ENCODE measurements around the gene HVCN1. TPM values are rescaled to one million over a fixed set of nuclear protein-coding genes. Genes with fewer than 3 reads are reported as not detected.

The HVCN1 gene
- total and polyA plus RNA-seq, 2 donors (not counting 1 experiment from before 2014, with no cell fraction given): 216 to 422 TPM

- ATAC-seq (ENCODE audit: low read depth) (no peak), DNase-seq (no peak)
- TF ChIP-seq, protein P1, sequence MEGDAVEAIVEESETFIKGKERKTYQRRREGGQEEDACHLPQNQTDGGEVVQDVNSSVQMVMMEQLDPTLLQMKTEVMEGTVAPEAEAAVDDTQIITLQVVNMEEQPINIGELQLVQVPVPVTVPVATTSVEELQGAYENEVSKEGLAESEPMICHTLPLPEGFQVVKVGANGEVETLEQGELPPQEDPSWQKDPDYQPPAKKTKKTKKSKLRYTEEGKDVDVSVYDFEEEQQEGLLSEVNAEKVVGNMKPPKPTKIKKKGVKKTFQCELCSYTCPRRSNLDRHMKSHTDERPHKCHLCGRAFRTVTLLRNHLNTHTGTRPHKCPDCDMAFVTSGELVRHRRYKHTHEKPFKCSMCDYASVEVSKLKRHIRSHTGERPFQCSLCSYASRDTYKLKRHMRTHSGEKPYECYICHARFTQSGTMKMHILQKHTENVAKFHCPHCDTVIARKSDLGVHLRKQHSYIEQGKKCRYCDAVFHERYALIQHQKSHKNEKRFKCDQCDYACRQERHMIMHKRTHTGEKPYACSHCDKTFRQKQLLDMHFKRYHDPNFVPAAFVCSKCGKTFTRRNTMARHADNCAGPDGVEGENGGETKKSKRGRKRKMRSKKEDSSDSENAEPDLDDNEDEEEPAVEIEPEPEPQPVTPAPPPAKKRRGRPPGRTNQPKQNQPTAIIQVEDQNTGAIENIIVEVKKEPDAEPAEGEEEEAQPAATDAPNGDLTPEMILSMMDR (IDR thresholded peaks at IDR 0.05): no peak
- no peak for TF ChIP-seq EZH2 (IDR thresholded peaks at IDR 0.05; ENCODE audit: borderline replicate concordance, insufficient read depth, low read depth, low read length, poor library complexity, severe bottlenecking)
- Mint-ChIP-seq H3K9me3 (ENCODE audit: insufficient read depth) (no peaks in the 10 kb centered on the region), H3K4me3 (peak overlapping the region; percentile 99), H3K27me3 (no peaks in the 10 kb centered on the region), H3K27ac (peak overlapping the region; percentile 76), H3K4me1 (peaks cover 73% of the 10 kb centered on the region)
- POLR2A ChIA-PET: interaction anchor here (0.6 to 0.9 kb wide), 4 partner anchors 8 to 74 kb away, joined by 3 to 4 read pairs (median 4); no protein-coding TSS in a partner anchor
- Histone ChIP-seq H4K20me1 (ENCODE audit: control insufficient read depth, insufficient read depth, low read length, poor library complexity, severe bottlenecking) (peaks cover 71% of the 10 kb centered on the region), H3K36me3 (replicated peaks in 1 of 2; ENCODE audit: control extremely low read depth in 1 of 2, control insufficient read depth in 1 of 2, extremely low read depth in 1 of 2, insufficient read depth in 2 of 2, low read length in 1 of 2) (peaks cover 4 to 83% of the 10 kb centered on the region in 2 experiments), H3K27me3 (replicated peaks in 1 of 4; ENCODE audit: control extremely low read depth in 1 of 4, control insufficient read depth in 3 of 4, insufficient read depth in 4 of 4, low read length in 3 of 4) (no peaks in the 10 kb centered on the region), H3K4me3 (ENCODE audit: control extremely low read depth in 1 of 5, extremely low read depth in 1 of 5, insufficient read depth in 1 of 5, low read depth in 2 of 5, low read length in 4 of 5) (peak overlapping the region; percentile 34 to 98 (median 83)), H3K79me2 (ENCODE audit: control insufficient read depth, insufficient read depth, low read length) (peaks cover 95% of the 10 kb centered on the region), H2AFZ (ENCODE audit: insufficient read depth, low read depth, low read length, poor library complexity, severe bottlenecking) (no peak overlapping the region), H3K4me2 (replicated peaks; ENCODE audit: low read depth, low read length, poor library complexity, severe bottlenecking) (peak overlapping the region; percentile 83), H3K27ac (ENCODE audit: low read length in 2 of 2) (peak overlapping the region in 1 of 2 donors; percentile 68), H3K9me3 (ENCODE audit: control extremely low read depth in 1 of 3, control insufficient read depth in 2 of 3, insufficient read depth in 1 of 3, low read length in 2 of 3) (peaks cover 0 to 3% (median 0%) of the 10 kb centered on the region in 3 donors), H3K4me1 (ENCODE audit: control insufficient read depth in 2 of 2, insufficient read depth in 2 of 2, low read length in 2 of 2) (peaks cover 56 to 74% of the 10 kb centered on the region in 2 donors), H3K9ac (ENCODE audit: low read length) (peak overlapping the region; percentile 84)
- CTCF ChIA-PET: interaction anchor here (0.8 to 1.2 kb wide), 3 partner anchors 68 to 235 kb away, joined by 3 read pairs; partner anchors contain the start of gene ARPC3
- 63% methylated on average over 3 of the region's 7 CpGs for WGBS (ENCODE audit: insufficient coverage)
- intact Hi-C loops (cut with micrococcal nuclease): no loop called here
These were observed 4.5 kb downstream of the HVCN1 start for GRCh38 chr12:110684312-110684836.

- WGBS (ENCODE audit: insufficient coverage): 100% methylated on average over 1 of the region's 2 CpGs
- intact Hi-C loops (cut with micrococcal nuclease): no loop called here
- H3K27me3 Mint-ChIP-seq: no peaks in the 10 kb centered on the region
- TF ChIP-seq, protein P1 (IDR thresholded peaks at IDR 0.05): no peak
- no peak for TF ChIP-seq EZH2 (IDR thresholded peaks at IDR 0.05; ENCODE audit: borderline replicate concordance, insufficient read depth, low read depth, low read length, poor library complexity, severe bottlenecking)
- peaks cover 76% of the 10 kb centered on the region for H4K20me1 ChIP-seq (ENCODE audit: control insufficient read depth, insufficient read depth, low read length, poor library complexity, severe bottlenecking)
- no peak overlapping the region for H3K9ac ChIP-seq (ENCODE audit: low read length)
- DNase-seq (no peak), ATAC-seq (ENCODE audit: low read depth) (no peak)
- ChIA-PET CTCF (interaction anchor here (1.0 to 1.2 kb wide), 2 partner anchors 68 to 234 kb away, joined by 3 read pairs; partner anchors contain the start of gene ARPC3), POLR2A (interaction anchor here (0.6 to 0.9 kb wide), 5 partner anchors 9 to 74 kb away, joined by 3 to 9 read pairs (median 4); no protein-coding TSS in a partner anchor)
- H3K9me3 Mint-ChIP-seq (ENCODE audit: insufficient read depth): no peaks in the 10 kb centered on the region
- H3K4me1 Mint-ChIP-seq: peaks cover 78% of the 10 kb centered on the region
- H3K4me2 ChIP-seq (replicated peaks; ENCODE audit: low read depth, low read length, poor library complexity, severe bottlenecking): peak overlapping the region; percentile 83
- peaks cover 4 to 83% of the 10 kb centered on the region in 2 experiments for H3K36me3 ChIP-seq (replicated peaks in 1 of 2; ENCODE audit: control extremely low read depth in 1 of 2, control insufficient read depth in 1 of 2, extremely low read depth in 1 of 2, insufficient read depth in 2 of 2, low read length in 1 of 2)
- peaks cover 99% of the 10 kb centered on the region for H3K79me2 ChIP-seq (ENCODE audit: control insufficient read depth, insufficient read depth, low read length)
- no peak overlapping the region for H2AFZ ChIP-seq (ENCODE audit: insufficient read depth, low read depth, low read length, poor library complexity, severe bottlenecking)
- peaks cover 0 to 3% (median 0%) of the 10 kb centered on the region in 3 donors for H3K9me3 ChIP-seq (ENCODE audit: control extremely low read depth in 1 of 3, control insufficient read depth in 2 of 3, insufficient read depth in 1 of 3, low read length in 2 of 3)
- peak overlapping the region; percentile 84 for H3K27ac Mint-ChIP-seq
- peaks cover 60 to 78% of the 10 kb centered on the region in 2 donors for H3K4me1 ChIP-seq (ENCODE audit: control insufficient read depth in 2 of 2, insufficient read depth in 2 of 2, low read length in 2 of 2)
- H3K4me3 ChIP-seq (ENCODE audit: control extremely low read depth in 1 of 5, extremely low read depth in 1 of 5, insufficient read depth in 1 of 5, low read depth in 2 of 5, low read length in 4 of 5): peak overlapping the region in 3 of 5 experiments; percentile 72 to 92 (median 83)
- H3K27me3 ChIP-seq (replicated peaks in 1 of 4; ENCODE audit: control extremely low read depth in 1 of 4, control insufficient read depth in 3 of 4, insufficient read depth in 4 of 4, low read length in 3 of 4): no peaks in the 10 kb centered on the region
- peak overlapping the region; percentile 99 for H3K4me3 Mint-ChIP-seq
- peak overlapping the region in 1 of 2 donors; percentile 68 for H3K27ac ChIP-seq (ENCODE audit: low read length in 2 of 2)
These were observed 5.0 kb downstream of the HVCN1 start for GRCh38 chr12:110683888-110684287.
